ENCODE measurements around the gene EIF4E2.

EIF4E2 gene

GRCh38 chr2:232520489-232520888, 30.0 kb upstream of the EIF4E2 start:
- TF ChIP-seq CTCF (IDR thresholded peaks at IDR 0.05; ENCODE audit: borderline replicate concordance, extremely low read depth, low read length, poor library complexity, severe bottlenecking) = no peak
- TF ChIP-seq EZH2 (IDR thresholded peaks at IDR 0.05; ENCODE audit: borderline replicate concordance, low read depth, low read length, severe bottlenecking) = no peak
- H3K36me3 ChIP-seq (ENCODE audit: insufficient read depth, low read length) = no peaks in the 10 kb centered on the region
- H2AFZ ChIP-seq (ENCODE audit: low read depth, low read length) = no peak overlapping the region
- no peaks in the 10 kb centered on the region for H3K9me3 ChIP-seq (ENCODE audit: insufficient read depth, low read length, severe bottlenecking)
- H3K4me2 ChIP-seq (ENCODE audit: insufficient read depth, low read length) = no peak overlapping the region
- ATAC-seq (ENCODE audit: insufficient read depth, low read depth) (no peak), DNase-seq (no peak)
- no peaks in the 10 kb centered on the region for H3K27me3 ChIP-seq (ENCODE audit: insufficient read depth, low read length, poor library complexity)
- no peak overlapping the region for H3K9ac ChIP-seq (ENCODE audit: low read depth, low read length)
- H3K4me1 ChIP-seq (ENCODE audit: insufficient read depth, low read length) = peaks cover 2% of the 10 kb centered on the region; the same call in 1 of the 2 replicates
- H3K4me3 ChIP-seq (ENCODE audit: low read depth in 1 of 2, low read length in 2 of 2) = no peak overlapping the region
- no peak overlapping the region for H3K27ac ChIP-seq (ENCODE audit: low read length)
- H3K79me2 ChIP-seq (ENCODE audit: insufficient read depth, low read length) = no peaks in the 10 kb centered on the region
- H4K20me1 ChIP-seq (ENCODE audit: insufficient read depth, low read length) = no peaks in the 10 kb centered on the region

GRCh38 chr2:232521098-232521497, 29.4 kb upstream of the EIF4E2 start:
- no peak overlapping the region for H3K4me3 ChIP-seq (ENCODE audit: low read depth in 1 of 2, low read length in 2 of 2)
- TF ChIP-seq EZH2 (IDR thresholded peaks at IDR 0.05; ENCODE audit: borderline replicate concordance, low read depth, low read length, severe bottlenecking) = no peak
- no peak for TF ChIP-seq CTCF (IDR thresholded peaks at IDR 0.05; ENCODE audit: borderline replicate concordance, extremely low read depth, low read length, poor library complexity, severe bottlenecking)
- H3K4me2 ChIP-seq (ENCODE audit: insufficient read depth, low read length) = no peak overlapping the region
- no peaks in the 10 kb centered on the region for H3K9me3 ChIP-seq (ENCODE audit: insufficient read depth, low read length, severe bottlenecking)
- no peaks in the 10 kb centered on the region for H3K27me3 ChIP-seq (ENCODE audit: insufficient read depth, low read length, poor library complexity)
- H3K4me1 ChIP-seq (ENCODE audit: insufficient read depth, low read length) = peaks cover 2% of the 10 kb centered on the region; the same call in 1 of the 2 replicates
- ATAC-seq (ENCODE audit: insufficient read depth, low read depth) (no peak), DNase-seq (no peak)
- H3K27ac ChIP-seq (ENCODE audit: low read length) = no peak overlapping the region
- H3K79me2 ChIP-seq (ENCODE audit: insufficient read depth, low read length) = no peaks in the 10 kb centered on the region
- H3K36me3 ChIP-seq (ENCODE audit: insufficient read depth, low read length) = no peaks in the 10 kb centered on the region
- H4K20me1 ChIP-seq (ENCODE audit: insufficient read depth, low read length) = no peaks in the 10 kb centered on the region
- no peak overlapping the region for H2AFZ ChIP-seq (ENCODE audit: low read depth, low read length)
- H3K9ac ChIP-seq (ENCODE audit: low read depth, low read length) = no peak overlapping the region

GRCh38 chr2:232521959-232522622, 28.4 kb upstream of the EIF4E2 start:
- peak; percentile 48 for DNase-seq
- no peaks in the 10 kb centered on the region for H3K36me3 ChIP-seq (ENCODE audit: insufficient read depth, low read length)
- no peak overlapping the region for H2AFZ ChIP-seq (ENCODE audit: low read depth, low read length)
- TF ChIP-seq EZH2 (IDR thresholded peaks at IDR 0.05; ENCODE audit: borderline replicate concordance, low read depth, low read length, severe bottlenecking) = no peak
- TF ChIP-seq CTCF (IDR thresholded peaks at IDR 0.05; ENCODE audit: borderline replicate concordance, extremely low read depth, low read length, poor library complexity, severe bottlenecking) = peak; percentile 66
- H3K4me3 ChIP-seq (ENCODE audit: low read depth in 1 of 2, low read length in 2 of 2) = no peak overlapping the region
- peak; percentile 83 for ATAC-seq (ENCODE audit: insufficient read depth, low read depth)
- H4K20me1 ChIP-seq (ENCODE audit: insufficient read depth, low read length) = no peaks in the 10 kb centered on the region
- no peak overlapping the region for H3K4me2 ChIP-seq (ENCODE audit: insufficient read depth, low read length)
- peaks cover 2% of the 10 kb centered on the region; the same call in 1 of the 2 replicates for H3K4me1 ChIP-seq (ENCODE audit: insufficient read depth, low read length)
- H3K9me3 ChIP-seq (ENCODE audit: insufficient read depth, low read length, severe bottlenecking) = no peaks in the 10 kb centered on the region
- no peak overlapping the region for H3K9ac ChIP-seq (ENCODE audit: low read depth, low read length)
- no peaks in the 10 kb centered on the region for H3K27me3 ChIP-seq (ENCODE audit: insufficient read depth, low read length, poor library complexity)
- no peaks in the 10 kb centered on the region for H3K79me2 ChIP-seq (ENCODE audit: insufficient read depth, low read length)
- no peak overlapping the region for H3K27ac ChIP-seq (ENCODE audit: low read length)
